WTC11 (cell line): ENCODE measurements around the gene NR5A1.

Experiments
- GTF2I ChIP-seq: fragments of 250-450 bp; sonication (Bioruptor Pico); conservative IDR thresholded peaks from 2 replicates; pipeline ENCODE4 v1.4.0; 2021; ENCODE audit warnings: mild to moderate bottlenecking
- NFE2L1 ChIP-seq: sonication (generic); formaldehyde crosslinking; IDR thresholded peaks from 2 replicates; pipeline ENCODE4 v1.8.1; 2023; ENCODE audit warnings: missing genetic modification reagents
- ZNF232 ChIP-seq: sonication (generic); formaldehyde crosslinking; IDR thresholded peaks from 2 replicates; pipeline ENCODE4 v1.8.0; 2022; ENCODE audit warnings: mild to moderate bottlenecking, missing genetic modification reagents
- ZNF317 ChIP-seq: sonication (generic); formaldehyde crosslinking; IDR thresholded peaks from 2 replicates; pipeline ENCODE4 v1.8.1; 2023; ENCODE audit warnings: low read depth, mild to moderate bottlenecking, moderate library complexity, missing genetic modification reagents, borderline replicate concordance
- TF ChIP-seq, protein P1 (sequence below): sonication (generic); formaldehyde crosslinking; IDR thresholded peaks from 2 replicates; pipeline ENCODE4 v1.8.1; 2022; ENCODE audit warnings: low read depth, mild to moderate bottlenecking, moderate library complexity, missing genetic modification reagents, borderline replicate concordance
- TF ChIP-seq, protein P2 (sequence below): sonication (generic); formaldehyde crosslinking; IDR thresholded peaks from 2 replicates; pipeline ENCODE4 v1.8.0; 2022; ENCODE audit warnings: mild to moderate bottlenecking, missing genetic modification reagents
- TF ChIP-seq, protein P3 (sequence below): fragments of 200-600 bp; IDR thresholded peaks from 2 replicates; pipeline ENCODE4 v1.8.0; 2022; ENCODE audit warnings: antibody characterized with exemption
- TF ChIP-seq, protein P4 (sequence below): sonication (generic); formaldehyde crosslinking; conservative IDR thresholded peaks from 2 replicates; pipeline ENCODE4 v1.8.1; 2022; ENCODE audit warnings: mild to moderate bottlenecking, missing genetic modification reagents

DNA sequence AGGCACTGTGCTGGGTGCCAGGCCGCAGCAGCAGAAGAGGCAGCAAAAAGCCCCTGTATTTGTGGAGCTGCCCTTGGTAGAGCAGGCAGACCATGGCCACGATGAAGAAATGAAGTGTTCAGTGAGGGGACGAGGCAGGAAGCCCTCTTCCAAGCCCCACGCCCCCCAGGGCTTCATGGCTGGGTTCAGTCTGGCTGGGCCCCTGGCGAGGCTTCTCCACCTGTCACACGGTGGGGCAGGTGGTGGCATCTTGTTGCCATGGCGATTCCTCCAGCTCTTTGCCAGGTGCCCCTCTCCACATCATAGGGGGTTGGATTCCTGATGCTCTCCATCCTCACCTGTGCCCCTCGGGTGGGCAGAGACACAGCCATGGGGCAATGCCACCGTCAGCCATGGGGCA lies 35.4 kb downstream of the NR5A1 start:
- TF ChIP-seq GTF2I (CRISPR knock-in tag) (no peak), ZNF232 (CRISPR knock-in tag) (no peak), ZNF317 (no peak), NFE2L1 (CRISPR knock-in tag) (no peak)
- TF ChIP-seq, protein P1, sequence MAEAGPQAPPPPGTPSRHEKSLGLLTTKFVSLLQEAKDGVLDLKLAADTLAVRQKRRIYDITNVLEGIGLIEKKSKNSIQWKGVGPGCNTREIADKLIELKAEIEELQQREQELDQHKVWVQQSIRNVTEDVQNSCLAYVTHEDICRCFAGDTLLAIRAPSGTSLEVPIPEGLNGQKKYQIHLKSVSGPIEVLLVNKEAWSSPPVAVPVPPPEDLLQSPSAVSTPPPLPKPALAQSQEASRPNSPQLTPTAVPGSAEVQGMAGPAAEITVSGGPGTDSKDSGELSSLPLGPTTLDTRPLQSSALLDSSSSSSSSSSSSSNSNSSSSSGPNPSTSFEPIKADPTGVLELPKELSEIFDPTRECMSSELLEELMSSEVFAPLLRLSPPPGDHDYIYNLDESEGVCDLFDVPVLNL, result no peak
- TF ChIP-seq, protein P2, sequence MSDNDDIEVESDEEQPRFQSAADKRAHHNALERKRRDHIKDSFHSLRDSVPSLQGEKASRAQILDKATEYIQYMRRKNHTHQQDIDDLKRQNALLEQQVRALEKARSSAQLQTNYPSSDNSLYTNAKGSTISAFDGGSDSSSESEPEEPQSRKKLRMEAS (CRISPR knock-in tag), result no peak
- TF ChIP-seq, protein P3, sequence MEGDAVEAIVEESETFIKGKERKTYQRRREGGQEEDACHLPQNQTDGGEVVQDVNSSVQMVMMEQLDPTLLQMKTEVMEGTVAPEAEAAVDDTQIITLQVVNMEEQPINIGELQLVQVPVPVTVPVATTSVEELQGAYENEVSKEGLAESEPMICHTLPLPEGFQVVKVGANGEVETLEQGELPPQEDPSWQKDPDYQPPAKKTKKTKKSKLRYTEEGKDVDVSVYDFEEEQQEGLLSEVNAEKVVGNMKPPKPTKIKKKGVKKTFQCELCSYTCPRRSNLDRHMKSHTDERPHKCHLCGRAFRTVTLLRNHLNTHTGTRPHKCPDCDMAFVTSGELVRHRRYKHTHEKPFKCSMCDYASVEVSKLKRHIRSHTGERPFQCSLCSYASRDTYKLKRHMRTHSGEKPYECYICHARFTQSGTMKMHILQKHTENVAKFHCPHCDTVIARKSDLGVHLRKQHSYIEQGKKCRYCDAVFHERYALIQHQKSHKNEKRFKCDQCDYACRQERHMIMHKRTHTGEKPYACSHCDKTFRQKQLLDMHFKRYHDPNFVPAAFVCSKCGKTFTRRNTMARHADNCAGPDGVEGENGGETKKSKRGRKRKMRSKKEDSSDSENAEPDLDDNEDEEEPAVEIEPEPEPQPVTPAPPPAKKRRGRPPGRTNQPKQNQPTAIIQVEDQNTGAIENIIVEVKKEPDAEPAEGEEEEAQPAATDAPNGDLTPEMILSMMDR, result no peak
- TF ChIP-seq, protein P4, sequence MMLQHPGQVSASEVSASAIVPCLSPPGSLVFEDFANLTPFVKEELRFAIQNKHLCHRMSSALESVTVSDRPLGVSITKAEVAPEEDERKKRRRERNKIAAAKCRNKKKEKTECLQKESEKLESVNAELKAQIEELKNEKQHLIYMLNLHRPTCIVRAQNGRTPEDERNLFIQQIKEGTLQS (CRISPR knock-in tag), result no peak
